ENCODE results near the gene COL5A3. TPM values are rescaled to one million over a fixed set of nuclear protein-coding genes. Genes with fewer than 3 reads are reported as not detected.

Gene COL5A3
- total RNA-seq, 2 experiments from 2014 or later = 0.40 to 0.57 TPM

GRCh38 chr19:9914315-9915207 is 95.7 kb downstream of the COL5A3 start:
- CTCF ChIA-PET = interaction anchor here (0.6 kb wide), 1 partner anchor 58 kb away, joined by 3 read pairs; no protein-coding TSS in a partner anchor
- H3K27me3 Mint-ChIP-seq = peaks cover 30% of the 10 kb centered on the region
- peak overlapping the region; percentile 60 for H3K4me3 Mint-ChIP-seq
- H3K9me3 Mint-ChIP-seq = no peaks in the 10 kb centered on the region
- H3K27ac Mint-ChIP-seq = no peak overlapping the region
- POLR2A ChIA-PET = no interaction called here
- no peaks in the 10 kb centered on the region for H3K36me3 Mint-ChIP-seq (ENCODE audit: low read depth)
- peaks cover 16% of the 10 kb centered on the region for H3K4me1 Mint-ChIP-seq
- DNase-seq = peak; percentile 79

GRCh38 chr19:9914001-9914314 is 96.3 kb downstream of the COL5A3 start:
- ChIA-PET POLR2A (no interaction called here), CTCF (interaction anchor here (0.6 kb wide), 1 partner anchor 891 kb away, joined by 3 read pairs; no protein-coding TSS in a partner anchor)
- H3K9me3 Mint-ChIP-seq = no peaks in the 10 kb centered on the region
- H3K4me1 Mint-ChIP-seq = peaks cover 16% of the 10 kb centered on the region
- no peak for DNase-seq
- H3K4me3 Mint-ChIP-seq = peak overlapping the region; percentile 60
- no peak overlapping the region for H3K27ac Mint-ChIP-seq
- H3K36me3 Mint-ChIP-seq (ENCODE audit: low read depth) = no peaks in the 10 kb centered on the region
- H3K27me3 Mint-ChIP-seq = peaks cover 35% of the 10 kb centered on the region

GRCh38 chr19:9913237-9914000 is 96.9 kb downstream of the COL5A3 start:
- Mint-ChIP-seq H3K27ac (no peak overlapping the region), H3K4me1 (peaks cover 16% of the 10 kb centered on the region), H3K36me3 (ENCODE audit: low read depth) (no peaks in the 10 kb centered on the region), H3K9me3 (no peaks in the 10 kb centered on the region), H3K4me3 (peak overlapping the region; percentile 62), H3K27me3 (peaks cover 32% of the 10 kb centered on the region)
- ChIA-PET CTCF (interaction anchor here (0.6 to 0.7 kb wide), 3 partner anchors 126 to 890 kb away, joined by 3 to 4 read pairs (median 3); no protein-coding TSS in a partner anchor), POLR2A (interaction anchor here (0.6 kb wide), 1 partner anchor 467 kb away, joined by 3 read pairs; the partner anchor contains the start of gene TYK2)
- no peak for DNase-seq

GRCh38 chr19:9912551-9913236 is 97.6 kb downstream of the COL5A3 start:
- DNase-seq = no peak
- Mint-ChIP-seq H3K27me3 (peaks cover 30% of the 10 kb centered on the region), H3K27ac (peak overlapping the region; percentile 23), H3K4me3 (peak overlapping the region; percentile 62), H3K4me1 (peaks cover 16% of the 10 kb centered on the region), H3K9me3 (no peaks in the 10 kb centered on the region), H3K36me3 (ENCODE audit: low read depth) (no peaks in the 10 kb centered on the region)
- ChIA-PET CTCF (interaction anchor here (0.6 to 0.7 kb wide), 2 partner anchors 127 to 494 kb away, joined by 3 to 4 read pairs; no protein-coding TSS in a partner anchor), POLR2A (interaction anchor here (0.6 kb wide), 1 partner anchor 468 kb away, joined by 3 read pairs; the partner anchor contains the start of gene TYK2)

GRCh38 chr19:9911524-9912185 is 98.6 kb downstream of the COL5A3 start:
- ChIA-PET POLR2A (no interaction called here), CTCF (no interaction called here)
- Mint-ChIP-seq H3K36me3 (ENCODE audit: low read depth) (no peaks in the 10 kb centered on the region), H3K4me3 (no peak overlapping the region), H3K27ac (no peak overlapping the region), H3K9me3 (no peaks in the 10 kb centered on the region), H3K27me3 (peaks cover 20% of the 10 kb centered on the region), H3K4me1 (peaks cover 10% of the 10 kb centered on the region)
- no peak for DNase-seq

- ChIA-PET POLR2A (no interaction called here), CTCF (no interaction called here)
- H3K9me3 Mint-ChIP-seq = no peaks in the 10 kb centered on the region
- peaks cover 10% of the 10 kb centered on the region for H3K4me1 Mint-ChIP-seq
- no peaks in the 10 kb centered on the region for H3K36me3 Mint-ChIP-seq (ENCODE audit: low read depth)
- no peak overlapping the region for H3K4me3 Mint-ChIP-seq
- H3K27ac Mint-ChIP-seq = no peak overlapping the region
- peaks cover 16% of the 10 kb centered on the region for H3K27me3 Mint-ChIP-seq
- DNase-seq = no peak
Observed at GRCh38 chr19:9910625-9911024, 99.7 kb downstream of the COL5A3 start.

Small RNAs within 50 kb of the gene (microRNA-seq; reads per million reads assigned to microRNA genes)
- gene MIR5589 (ENCODE audit: borderline microRNAs expressed, borderline replicate concordance) = not detected

Other genes starting within 250 kb of the COL5A3 start
- 1 to 10 TPM; 6.9 to 8.2 TPM for gene ZNF846, start 241.8 kb downstream of the COL5A3 start, total RNA-seq
- gene FBXL12, start 191.4 kb downstream of the COL5A3 start, total RNA-seq = 10 to 100 TPM; 20.9 to 25.6 TPM
- 100 to 1,000 TPM; 313 to 349 TPM for gene UBL5, start 182.6 kb downstream of the COL5A3 start, total RNA-seq
- 10 to 100 TPM; 87.1 to 92.5 TPM for gene PIN1, start 175.2 kb downstream of the COL5A3 start, total RNA-seq
- gene OLFM2, start 74.0 kb downstream of the COL5A3 start, total RNA-seq = 10 to 100 TPM; 11.3 to 12.5 TPM
- gene RDH8, start 3.0 kb upstream of the COL5A3 start, total RNA-seq = not detected
- 100 to 1,000 TPM; 100 to 108 TPM for gene SHFL, start 75.8 kb upstream of the COL5A3 start, total RNA-seq
- 1 to 10 TPM in 1 of 2 experiments, under 1 TPM in 1; 0.99 to 1.3 TPM for gene ANGPTL6, start 92.2 kb upstream of the COL5A3 start, total RNA-seq
- 10 to 100 TPM; 77.8 to 77.9 TPM for gene PPAN, start 95.9 kb upstream of the COL5A3 start, total RNA-seq
- 10 to 100 TPM; 39.1 to 43.1 TPM for gene P2RY11, start 101.2 kb upstream of the COL5A3 start, total RNA-seq
- gene EIF3G, start 109.4 kb upstream of the COL5A3 start, total RNA-seq = 100 to 1,000 TPM; 228 to 230 TPM
- gene DNMT1, start 184.4 kb upstream of the COL5A3 start, total RNA-seq = 100 to 1,000 TPM; 375 to 404 TPM
- 1 to 10 TPM; 6.1 to 6.5 TPM for gene S1PR2, start 220.8 kb upstream of the COL5A3 start, total RNA-seq
- 10 to 100 TPM; 58.7 to 67.9 TPM for gene MRPL4, start 241.7 kb upstream of the COL5A3 start, total RNA-seq

Measured in activated CD4-positive, alpha-beta T cell treated with anti-CD3 and anti-CD28 coated beads, Interleukin-2, amount 10 ng/mL, durations not matched to agents 7 days and 5 days (primary cell).